Astrocyte (in vitro differentiated cells and primary cell): ENCODE measurements around the gene CENPI. TPM values are rescaled to one million over a fixed set of nuclear protein-coding genes. Genes with fewer than 3 reads are reported as not detected.
A peak's percentile ranks its signal among the peaks of the same experiment; 100 is the strongest.

Source experiments
- DNase-seq: peaks from one replicate; pipeline ENCODE4 v3.0.0-alpha.2; 2010; ENCODE audit warnings: low read depth
- FAIRE-seq: peaks from 2 replicates; lab custom pipeline; 2011; peaks lifted over from hg19 to GRCh38; lab: Jason Lieb, UNC
- H2AFZ ChIP-seq: 2 replicates; pipeline ENCODE4 v1.6.0; 2012; ENCODE audit warnings: low read depth, low read length, inconsistent platforms
- H3K27ac ChIP-seq: 2 replicates; pipeline ENCODE4 v1.5.1; 2011; ENCODE audit warnings: low read depth, low read length, inconsistent platforms
- H3K27me3 ChIP-seq: 2 replicates; pipeline ENCODE4 v1.6.0; 2011; ENCODE audit warnings: low read length, inconsistent platforms; ENCODE audit not compliant: insufficient read depth
- H3K36me3 ChIP-seq: 2 replicates; pipeline ENCODE4 v1.5.1; 2011; ENCODE audit warnings: low read length, inconsistent platforms; ENCODE audit not compliant: insufficient read depth
- H3K4me1 ChIP-seq: 2 replicates; pipeline ENCODE4 v1.5.1; 2011; ENCODE audit warnings: low read length, inconsistent platforms; ENCODE audit not compliant: insufficient read depth
- H3K4me2 ChIP-seq: 2 replicates; pipeline ENCODE4 v1.6.0; 2012; ENCODE audit warnings: low read length, inconsistent platforms
- H3K4me3 ChIP-seq: 2 replicates; pipeline ENCODE4 v1.5.1; 2011; ENCODE audit warnings: low read depth, mild to moderate bottlenecking, low read length, inconsistent platforms; ENCODE audit not compliant: insufficient read depth
- H3K79me2 ChIP-seq: 2 replicates; pipeline ENCODE4 v1.6.0; 2012; ENCODE audit warnings: mild to moderate bottlenecking, low read length, inconsistent platforms; ENCODE audit not compliant: insufficient read depth
- H3K9ac ChIP-seq: 2 replicates; pipeline ENCODE4 v1.6.0; 2012; ENCODE audit warnings: mild to moderate bottlenecking, low read length, inconsistent platforms
- H3K9me3 ChIP-seq: 2 replicates; pipeline ENCODE4 v1.5.1; 2012; ENCODE audit warnings: low read depth, mild to moderate bottlenecking, low read length, inconsistent platforms; ENCODE audit not compliant: insufficient read depth
- H4K20me1 ChIP-seq: 2 replicates; pipeline ENCODE4 v1.6.0; 2012; ENCODE audit warnings: low read length, inconsistent platforms; ENCODE audit not compliant: insufficient read depth
- H3K27ac Mint-ChIP-seq: one replicate; pipeline ENCODE4 v1.8.0; 2021; ENCODE audit warnings: mild to moderate bottlenecking, mixed read lengths; ENCODE audit not compliant: unreplicated experiment
- H3K27me3 Mint-ChIP-seq: one replicate; pipeline ENCODE4 v1.8.0; 2021; ENCODE audit warnings: low read depth, mixed read lengths; ENCODE audit not compliant: unreplicated experiment
- H3K36me3 Mint-ChIP-seq: one replicate; pipeline ENCODE4 v1.8.0; 2021; ENCODE audit warnings: low read depth, mixed read lengths; ENCODE audit not compliant: unreplicated experiment
- H3K4me1 Mint-ChIP-seq: one replicate; pipeline ENCODE4 v1.8.0; 2021; ENCODE audit warnings: low read depth, mixed read lengths; ENCODE audit not compliant: unreplicated experiment
- H3K4me3 Mint-ChIP-seq: one replicate; pipeline ENCODE4 v1.8.0; 2021; ENCODE audit warnings: mild to moderate bottlenecking, moderate library complexity, mixed read lengths; ENCODE audit not compliant: unreplicated experiment
- H3K9me3 Mint-ChIP-seq: one replicate; pipeline ENCODE4 v1.8.0; 2021; ENCODE audit warnings: mild to moderate bottlenecking, mixed read lengths; ENCODE audit not compliant: unreplicated experiment
- CTCF ChIP-seq: IDR thresholded peaks from 2 replicates; pipeline ENCODE4 v1.5.1; 2011; ENCODE audit warnings: low read depth, mild to moderate bottlenecking, inconsistent platforms, low read length, moderate library complexity; ENCODE audit not compliant: insufficient read depth
- EZH2 ChIP-seq: IDR thresholded peaks from 2 replicates; pipeline ENCODE4 v1.6.1; 2012; ENCODE audit warnings: mild to moderate bottlenecking, low read length, inconsistent platforms; ENCODE audit not compliant: insufficient read depth
- total RNA-seq: library from RNA; stranded (reverse); gene quantifications from 2 replicates; pipeline ENCODE4 v1.2.1, GENCODE V29; 2021

Gene CENPI
- total RNA-seq, 1 donor from 2014 or later = 5.0 TPM

- Mint-ChIP-seq H3K27me3 (no peaks in the 10 kb centered on the region), H3K4me3 (no peak overlapping the region), H3K4me1 (peaks cover 3% of the 10 kb centered on the region), H3K36me3 (peaks cover 2% of the 10 kb centered on the region), H3K9me3 (no peaks in the 10 kb centered on the region), H3K27ac (no peak overlapping the region)
- Histone ChIP-seq H3K4me3 (no peak overlapping the region), H3K79me2 (no peaks in the 10 kb centered on the region), H3K4me2 (no peak overlapping the region), H3K9me3 (no peaks in the 10 kb centered on the region), H3K9ac (no peak overlapping the region), H2AFZ (no peak overlapping the region), H4K20me1 (no peaks in the 10 kb centered on the region), H3K27me3 (no peaks in the 10 kb centered on the region), H3K36me3 (peaks cover 5% of the 10 kb centered on the region), H3K27ac (no peak overlapping the region), H3K4me1 (no peaks in the 10 kb centered on the region)
- FAIRE-seq (peak; percentile 86), DNase-seq (peak; percentile 5)
- TF ChIP-seq CTCF = no peak
- no peak for TF ChIP-seq EZH2
Observed at GRCh38 chrX:101136235-101136634, 38.2 kb downstream of the CENPI start.

Other genes with a start within 250 kb of the CENPI start
- not detected in 2 replicates for gene NOX1, start 223.8 kb upstream of the CENPI start, total RNA-seq
- gene XKRX, start 169.3 kb upstream of the CENPI start, total RNA-seq = not detected in 2 replicates
- not detected in 2 replicates for gene ARL13A, start 128.5 kb upstream of the CENPI start, total RNA-seq
- gene TRMT2B, start 46.1 kb upstream of the CENPI start, total RNA-seq = 7.2 and 8.3 TPM in 2 replicates
- gene TMEM35A, start 19.3 kb upstream of the CENPI start, total RNA-seq = 0.77 and 0.89 TPM in 2 replicates
- 4.2 and 5.4 TPM in 2 replicates for gene DRP2, start 121.6 kb downstream of the CENPI start, total RNA-seq
- gene TAF7L, start 193.1 kb downstream of the CENPI start, total RNA-seq = 0.27 and 0.29 TPM in 2 replicates